HG03565 (cell line): ENCODE results near the gene SLC6A19.

Experiments used
- ATAC-seq: cut with Tn5 transposase; IDR thresholded peaks from one replicate; pipeline ENCODE4 v1.9.1; 2021; ENCODE audit warnings: mild to moderate bottlenecking, moderate library complexity; ENCODE audit not compliant: unreplicated experiment

SLC6A19 gene

DNA sequence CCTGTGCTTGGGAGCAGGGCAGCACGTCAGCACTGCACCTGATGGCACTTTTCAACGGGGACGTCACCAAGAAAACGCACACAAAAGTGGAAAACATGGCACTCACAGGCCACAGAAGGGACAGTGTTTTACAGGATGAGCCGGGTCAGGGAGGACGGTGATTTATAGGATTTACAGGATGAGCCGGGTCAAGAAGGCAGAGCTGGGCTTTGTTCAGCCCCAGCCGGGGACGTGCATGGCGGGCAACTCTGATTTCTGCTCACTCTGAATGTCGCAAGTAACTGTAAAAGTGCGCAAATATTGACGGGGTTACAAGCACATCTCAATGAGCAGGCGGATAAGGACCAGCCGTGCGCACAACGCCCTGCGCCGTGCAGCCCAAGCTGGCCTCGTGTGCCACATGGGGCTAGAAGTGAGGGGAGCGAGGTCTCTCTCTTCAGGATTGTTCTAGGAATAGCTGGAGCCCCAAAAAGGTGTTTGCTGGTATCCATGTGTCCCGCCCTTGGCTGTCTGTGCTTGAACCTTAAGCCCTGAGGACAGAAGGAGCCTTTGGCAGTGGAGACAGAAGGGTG, 40.2 kb downstream of the SLC6A19 start:
- no peak for ATAC-seq

DNA sequence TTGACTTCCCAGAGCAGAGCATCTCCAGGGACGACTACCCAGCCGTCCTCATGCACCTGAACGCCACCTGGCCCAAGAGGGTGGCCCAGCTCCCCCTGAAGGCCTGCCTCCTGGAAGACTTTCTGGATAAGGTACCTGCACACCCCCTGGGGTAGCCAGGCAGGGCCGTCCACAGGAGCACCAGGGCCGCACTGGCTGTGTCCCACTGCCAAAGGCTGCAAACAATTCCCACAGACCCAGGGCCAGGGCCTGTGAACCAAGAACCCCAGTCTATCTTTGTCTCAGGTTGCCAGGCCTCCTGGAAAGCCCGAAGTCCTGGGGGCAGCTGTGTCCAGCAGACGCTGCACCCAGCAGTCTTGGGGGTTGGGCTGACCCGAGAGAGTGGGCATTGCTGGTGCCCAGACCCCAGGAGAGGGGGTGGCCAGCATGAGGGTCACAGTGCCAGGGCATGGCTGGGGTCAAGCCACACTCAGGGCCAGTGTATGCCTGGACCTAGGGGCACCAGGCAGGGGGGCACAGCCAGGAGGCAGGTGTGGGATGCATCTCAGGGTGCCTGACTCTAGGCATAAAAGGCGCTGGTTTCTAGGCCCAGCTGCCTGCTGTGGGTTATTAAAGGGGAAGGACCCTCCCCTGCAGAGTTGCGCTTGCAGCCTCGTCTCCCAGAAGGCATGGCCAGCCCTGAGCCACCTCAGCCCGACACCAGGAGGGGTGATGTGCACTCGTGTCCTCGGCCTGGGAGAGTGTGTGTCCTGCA, 41.5 kb downstream of the SLC6A19 start:
- ATAC-seq: no peak

DNA sequence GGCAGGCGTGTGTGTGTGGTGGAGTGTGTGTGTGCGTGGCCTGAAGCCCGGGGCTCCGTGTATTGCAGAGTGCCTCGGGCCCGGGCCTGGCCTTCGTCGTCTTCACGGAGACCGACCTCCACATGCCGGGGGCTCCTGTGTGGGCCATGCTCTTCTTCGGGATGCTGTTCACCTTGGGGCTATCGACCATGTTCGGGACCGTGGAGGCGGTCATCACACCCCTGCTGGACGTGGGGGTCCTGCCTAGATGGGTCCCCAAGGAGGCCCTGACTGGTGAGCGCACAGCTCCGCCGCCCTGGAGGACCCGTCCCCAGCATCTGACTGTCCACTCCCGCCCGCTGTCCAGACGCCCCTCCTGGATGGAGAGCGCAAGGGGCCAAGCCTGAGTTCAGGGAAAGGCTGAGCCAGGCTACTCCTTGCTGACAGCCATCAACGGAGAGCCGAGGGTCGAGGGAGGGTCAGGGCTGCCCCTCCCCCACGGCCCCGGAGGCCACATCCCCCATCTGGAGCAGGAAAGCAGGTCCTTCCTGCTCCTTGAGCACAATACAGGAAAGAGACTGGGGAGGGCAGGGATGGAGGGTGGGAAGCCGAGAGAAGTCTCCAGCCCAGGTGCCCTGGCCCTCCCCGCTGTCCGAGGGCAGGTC, 42.2 kb downstream of the SLC6A19 start:
- no peak for ATAC-seq

DNA sequence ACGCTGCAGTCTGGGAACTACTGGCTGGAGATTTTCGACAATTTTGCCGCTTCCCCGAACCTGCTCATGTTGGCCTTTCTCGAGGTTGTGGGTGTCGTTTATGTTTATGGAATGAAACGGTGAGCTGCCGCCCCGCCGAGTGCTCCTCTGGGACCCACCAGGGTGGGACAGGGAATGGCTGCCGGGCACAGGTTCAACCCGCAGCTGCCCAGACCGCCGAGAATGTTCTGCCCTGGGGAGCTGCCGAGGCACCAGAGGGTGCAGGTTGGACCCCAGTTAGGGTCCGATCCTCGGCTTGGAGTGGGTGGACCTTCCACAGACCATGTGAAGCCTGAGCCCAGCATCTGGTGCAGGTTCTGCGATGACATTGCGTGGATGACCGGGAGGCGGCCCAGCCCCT, 42.9 kb downstream of the SLC6A19 start:
- ATAC-seq: no peak

DNA sequence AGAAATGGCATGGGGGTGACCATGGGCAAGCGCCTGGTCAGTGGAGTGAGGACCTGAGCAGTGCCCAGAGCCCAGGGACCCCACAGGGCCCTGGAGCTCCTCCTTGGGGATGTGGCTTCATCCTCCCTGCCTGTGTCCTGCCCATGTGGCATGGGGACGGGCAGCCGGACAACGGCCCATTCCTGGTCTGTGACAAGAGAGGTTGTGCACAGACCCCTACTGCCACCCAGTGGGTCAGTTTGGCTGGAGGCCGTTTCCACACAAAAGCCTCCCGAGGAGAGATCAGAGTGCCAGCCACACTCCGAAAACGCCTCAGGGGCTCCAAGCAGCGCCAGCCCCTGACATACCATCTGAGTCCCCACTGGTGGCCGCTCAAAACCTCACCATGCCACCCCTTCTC, 43.6 kb downstream of the SLC6A19 start:
- ATAC-seq: no peak

DNA sequence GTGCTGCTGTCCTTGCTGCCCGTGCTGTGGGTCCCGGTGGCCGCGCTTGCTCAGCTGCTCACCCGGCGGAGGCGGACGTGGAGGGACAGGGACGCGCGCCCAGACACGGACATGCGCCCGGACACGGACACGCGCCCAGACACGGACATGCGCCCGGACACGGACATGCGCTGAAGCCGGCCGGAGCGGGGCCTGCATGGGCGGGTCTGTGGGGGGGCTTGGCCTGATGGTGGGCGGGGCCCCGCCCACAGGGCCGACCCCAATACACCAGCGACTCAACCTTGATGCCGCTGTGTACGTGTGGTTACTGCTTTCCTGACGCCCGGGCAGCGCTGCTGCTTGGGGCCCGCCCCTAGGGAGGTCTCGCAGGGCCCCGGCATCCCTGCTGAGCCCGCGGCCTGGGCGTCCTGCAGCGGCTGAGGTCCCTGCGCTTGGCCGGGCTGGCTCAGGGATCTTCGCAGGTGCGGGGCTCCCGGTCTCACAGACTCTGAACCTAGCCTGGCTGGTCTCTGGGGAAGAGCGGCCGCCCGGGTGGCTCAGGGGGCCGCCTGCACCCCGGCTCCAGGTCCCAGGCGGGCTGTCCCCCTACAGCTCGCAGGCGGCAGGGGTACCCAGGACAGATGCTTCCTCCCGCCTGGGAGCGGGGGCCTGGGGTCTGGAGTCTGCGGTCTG, 44.6 kb downstream of the SLC6A19 start:
- no peak for ATAC-seq

DNA sequence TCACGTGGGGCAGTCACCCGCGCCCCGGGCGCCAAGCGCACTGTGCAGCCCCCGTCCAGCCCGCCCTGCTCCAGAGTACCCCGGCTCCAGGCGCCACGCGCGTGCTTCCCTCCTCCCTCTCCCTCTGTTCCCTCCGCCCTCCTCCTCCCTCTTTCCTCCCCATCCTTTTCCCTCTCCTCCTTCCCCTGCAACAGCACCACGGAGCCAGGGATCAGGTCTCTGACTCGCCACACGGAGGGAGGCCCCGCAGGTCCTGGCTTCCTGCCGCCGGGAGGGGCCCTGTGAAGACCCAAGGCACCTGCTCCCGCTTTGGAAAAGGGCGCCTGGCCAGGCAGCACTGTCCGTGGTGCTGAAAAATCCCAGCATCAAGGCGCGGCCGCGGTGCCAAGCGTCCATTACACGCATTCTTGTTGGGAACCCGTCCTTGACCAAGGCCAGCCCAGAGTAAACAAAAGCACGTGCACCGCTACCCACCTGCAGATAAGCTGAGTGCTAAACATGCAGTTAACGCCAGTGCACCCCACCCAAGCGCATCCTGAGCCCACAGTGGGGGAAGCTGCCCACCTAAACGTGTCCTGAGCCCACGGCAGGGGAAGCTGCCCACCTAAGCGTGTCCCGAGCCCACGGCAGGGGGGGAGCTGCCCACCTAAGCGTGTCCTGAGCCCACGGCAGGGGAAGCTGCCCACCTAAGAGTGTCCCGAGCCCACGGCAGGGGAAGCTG, 45.5 kb downstream of the SLC6A19 start:
- ATAC-seq: no peak

DNA sequence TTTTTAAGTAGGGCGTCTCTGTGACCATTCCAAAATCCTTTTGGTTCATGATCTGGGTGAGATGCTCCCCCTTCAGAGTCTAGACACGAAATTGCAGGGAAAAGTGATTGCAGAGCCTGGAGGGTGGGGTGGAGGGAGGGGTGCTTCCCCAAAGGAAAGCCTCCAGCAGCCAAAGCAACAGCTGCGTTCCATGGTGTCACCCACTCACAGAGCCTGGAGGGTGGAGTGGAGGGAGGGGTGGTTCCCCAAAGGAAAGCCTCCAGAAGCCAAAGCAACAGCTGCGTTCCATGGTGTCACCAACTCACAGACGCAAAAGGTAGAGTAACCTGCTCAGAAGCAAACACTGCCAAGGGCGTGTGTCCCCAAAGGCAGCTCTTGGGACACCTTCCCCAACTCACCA, 46.4 kb downstream of the SLC6A19 start:
- ATAC-seq: no peak

DNA sequence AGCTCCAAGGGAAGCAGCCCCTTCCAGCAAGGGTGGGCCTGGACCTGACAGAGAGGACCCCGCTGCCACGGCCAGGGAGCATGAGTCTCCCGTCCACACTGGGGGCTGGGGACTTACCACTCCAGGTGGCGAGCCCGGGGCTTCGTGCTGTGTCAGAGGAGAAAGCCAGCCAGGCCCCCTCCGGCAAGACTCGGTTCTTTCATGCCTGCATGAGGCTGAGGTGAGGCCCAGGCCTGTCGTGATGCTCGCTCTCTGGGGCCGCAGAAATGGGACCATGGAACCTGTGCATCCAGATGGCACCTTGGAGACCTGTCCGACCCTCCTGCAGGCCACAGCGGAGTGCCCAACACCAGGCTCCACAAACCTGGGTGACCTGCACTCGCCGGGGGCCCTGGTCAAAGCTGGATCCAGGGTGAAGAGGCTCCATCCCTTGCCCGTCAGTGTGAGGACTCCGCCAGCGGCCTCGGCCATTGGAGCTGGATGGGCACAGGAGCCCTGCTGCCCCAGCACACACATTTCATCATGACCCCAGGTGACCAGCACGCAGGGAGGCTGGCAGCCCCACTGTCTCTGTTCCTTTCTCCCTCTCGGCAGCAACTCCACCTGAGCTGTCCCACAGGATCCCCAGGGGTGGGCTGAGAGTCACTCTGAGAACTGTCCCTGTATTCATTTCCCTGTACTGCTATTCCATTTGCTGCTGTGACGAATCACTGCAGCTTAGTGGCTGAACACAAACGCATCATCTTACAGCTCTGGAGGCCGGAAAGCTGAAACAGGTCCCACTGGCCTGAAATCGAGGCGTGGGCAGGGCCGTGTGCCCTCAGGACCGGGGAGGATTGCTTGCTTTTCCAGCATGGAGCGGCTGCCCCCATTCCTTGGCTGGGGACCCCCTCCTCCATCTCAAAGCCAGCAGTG, 48.2 kb downstream of the SLC6A19 start:
- ATAC-seq: no peak

DNA sequence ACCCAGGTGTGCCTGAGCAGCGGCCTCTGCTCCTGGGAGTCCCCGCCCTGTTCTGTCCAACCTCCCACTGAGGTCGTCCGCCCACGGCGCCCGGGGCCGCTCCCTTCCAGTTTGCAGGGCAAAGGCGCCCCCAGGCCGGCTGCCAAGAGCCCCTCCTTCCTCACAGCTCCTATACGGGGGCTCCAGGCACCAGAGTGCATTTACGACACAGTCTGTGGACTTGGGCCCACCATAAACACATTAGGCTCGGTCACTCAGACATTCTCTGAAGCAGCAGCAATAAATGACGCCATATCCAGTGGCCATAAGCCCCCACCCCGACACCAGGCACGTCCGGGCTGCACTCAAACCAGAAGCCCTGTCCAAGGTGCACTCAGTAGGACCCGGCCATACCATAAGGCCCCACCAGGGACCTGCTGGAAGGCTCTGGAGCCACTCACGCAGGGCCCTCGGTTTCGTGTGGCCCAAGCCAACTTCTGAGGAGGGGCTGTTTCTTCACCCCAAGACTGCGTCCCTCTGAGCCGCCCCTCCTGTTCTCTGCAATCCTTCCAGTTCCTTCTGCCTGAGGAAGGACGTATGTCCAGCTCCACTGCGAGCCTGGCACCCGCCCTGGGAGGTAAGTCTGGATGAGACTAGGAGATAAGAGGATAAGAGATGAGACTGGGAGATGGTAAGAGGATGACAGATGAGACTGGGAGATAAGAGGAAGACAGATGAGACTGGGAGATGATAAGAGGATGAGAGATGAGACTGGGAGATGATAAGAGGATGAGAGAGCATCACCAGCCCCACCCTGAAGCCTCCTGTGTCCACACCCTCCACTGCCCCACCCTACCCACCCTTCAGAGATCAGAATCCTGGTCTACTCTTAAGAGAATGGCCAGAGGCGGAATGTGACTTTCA, 50.5 kb downstream of the SLC6A19 start:
- no peak for ATAC-seq

DNA sequence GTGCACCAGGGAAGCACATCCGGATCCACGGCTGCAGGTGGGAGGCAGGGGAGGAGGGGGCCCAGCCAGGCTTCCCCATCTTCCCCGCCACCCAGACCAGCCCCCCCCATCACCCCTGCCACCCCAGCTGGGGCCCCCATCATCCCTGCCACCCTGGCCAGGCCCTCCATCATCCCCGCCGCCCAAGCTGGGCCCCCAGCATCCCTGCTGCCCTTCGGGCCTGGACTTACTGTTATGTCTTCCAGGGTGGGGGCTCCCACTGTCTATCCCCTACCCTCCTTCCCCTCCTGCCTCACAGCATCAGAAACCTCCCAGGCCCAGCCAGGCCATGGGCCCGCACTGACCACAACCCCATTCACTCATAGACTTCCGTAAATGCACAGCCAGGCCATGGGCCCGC, 51.3 kb downstream of the SLC6A19 start:
- ATAC-seq: no peak

DNA sequence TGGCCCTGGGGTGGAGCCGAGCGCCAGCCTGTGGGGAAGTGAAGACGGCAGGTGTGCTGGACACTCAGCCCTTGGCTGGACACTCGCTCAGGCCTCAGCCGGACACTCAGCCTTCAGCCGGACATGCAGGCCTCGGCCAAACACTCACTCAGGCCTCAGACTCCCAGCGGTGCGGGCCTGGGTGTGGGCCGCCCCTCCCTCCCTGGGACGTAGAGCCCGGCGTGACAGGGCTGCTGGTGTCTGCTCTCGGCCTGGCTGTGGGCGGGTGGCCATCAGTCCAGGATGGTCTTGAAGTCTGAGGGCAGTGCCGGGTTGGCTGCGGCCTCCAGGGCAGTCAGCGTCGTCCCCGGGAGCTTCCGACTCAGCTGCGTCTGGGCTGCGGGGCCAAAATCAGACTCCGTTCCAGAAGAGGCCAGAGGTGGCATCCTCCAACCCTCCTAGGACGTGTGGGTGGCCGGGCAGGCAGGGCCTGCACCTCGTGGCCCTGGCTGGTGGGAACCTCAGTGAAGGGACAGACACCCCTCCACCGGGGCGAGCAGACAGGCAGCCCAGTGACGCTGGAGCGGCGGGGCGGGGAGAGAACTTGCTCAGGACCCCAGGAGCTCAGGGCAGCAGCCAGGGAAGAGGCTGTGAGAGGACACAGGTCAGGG, 52.2 kb downstream of the SLC6A19 start:
- ATAC-seq: no peak

DNA sequence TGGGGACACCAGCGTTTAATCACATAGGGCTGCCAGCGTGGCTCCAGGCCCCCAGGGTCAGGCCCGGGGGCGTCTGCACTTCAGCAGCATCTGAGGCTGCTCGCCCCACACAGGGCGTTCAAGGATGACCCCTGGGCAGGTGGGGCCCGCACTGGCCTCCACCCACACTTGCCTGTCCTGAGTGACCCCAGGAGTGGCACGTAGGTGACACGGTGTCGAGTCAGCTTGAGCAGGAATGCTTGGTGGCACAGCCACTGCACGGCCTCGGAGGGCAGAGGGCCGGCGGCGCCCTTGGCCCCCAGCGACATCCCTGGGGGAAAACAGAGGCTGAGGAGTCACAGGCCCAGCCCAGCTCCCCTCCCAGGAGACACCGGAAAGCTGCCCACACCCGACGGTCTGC, 52.8 kb downstream of the SLC6A19 start:
- no peak for ATAC-seq

DNA sequence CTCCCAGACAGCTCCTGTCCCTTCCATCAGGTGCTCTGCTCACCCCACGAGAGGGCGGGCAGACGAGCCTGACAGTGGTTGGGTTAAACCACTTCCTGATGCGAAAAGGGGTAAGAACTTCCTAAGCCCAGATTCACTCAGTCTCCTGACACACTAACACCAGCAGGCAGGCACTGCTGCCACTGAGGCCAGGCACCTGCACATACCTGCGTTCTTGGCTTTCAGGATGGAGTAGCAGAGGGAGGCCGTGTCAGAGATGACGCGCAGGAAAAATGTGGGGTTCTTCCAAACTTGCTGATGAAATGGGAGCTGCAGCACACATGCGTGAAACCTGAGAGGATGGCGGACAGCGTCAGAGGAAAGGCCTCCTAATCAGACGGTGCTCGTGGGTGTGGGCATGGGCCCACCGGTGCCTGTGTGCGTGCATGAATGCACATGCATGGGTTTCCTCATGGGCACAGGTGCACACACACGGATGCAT, 53.7 kb downstream of the SLC6A19 start:
- ATAC-seq: no peak

DNA sequence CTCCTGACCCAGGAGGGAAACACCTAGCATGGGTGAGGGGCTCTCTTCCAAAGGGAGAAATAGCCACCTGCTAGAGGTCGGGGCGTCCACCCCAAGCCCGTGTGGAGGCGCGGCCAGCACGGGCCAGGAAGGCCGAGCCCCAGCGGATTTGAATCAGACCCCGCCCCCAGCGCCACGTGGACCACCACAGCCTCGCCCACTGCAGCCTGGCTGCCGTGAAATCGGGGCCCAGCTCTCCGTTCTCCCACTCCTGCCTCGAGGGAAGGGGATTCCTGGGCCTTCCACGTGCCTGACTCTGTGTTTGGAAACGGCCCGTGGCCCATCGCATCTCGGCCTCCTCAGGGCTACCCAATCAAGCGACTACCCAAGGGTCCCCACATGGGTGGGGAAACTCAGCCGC, 55.4 kb downstream of the SLC6A19 start:
- no peak for ATAC-seq

DNA sequence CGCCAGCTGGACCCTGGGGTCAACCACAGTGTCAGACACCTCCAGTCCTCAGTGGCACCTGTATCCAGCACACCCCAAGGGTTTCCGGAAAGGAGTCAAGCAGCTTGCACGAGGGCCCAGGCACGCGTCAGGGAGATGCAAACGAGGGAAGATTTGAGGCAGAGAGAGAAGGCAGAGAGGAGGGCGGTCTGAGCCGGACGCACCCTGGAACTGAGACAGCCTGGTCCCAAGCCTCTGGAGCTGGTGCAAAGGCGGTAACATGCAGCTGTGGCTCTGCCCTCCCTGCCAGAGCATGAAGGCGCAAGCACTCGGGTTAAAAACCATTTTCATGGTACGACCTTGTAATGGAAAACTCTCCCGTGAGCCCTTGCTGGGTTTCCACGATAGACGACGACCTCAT, 56.0 kb downstream of the SLC6A19 start:
- no peak for ATAC-seq

DNA sequence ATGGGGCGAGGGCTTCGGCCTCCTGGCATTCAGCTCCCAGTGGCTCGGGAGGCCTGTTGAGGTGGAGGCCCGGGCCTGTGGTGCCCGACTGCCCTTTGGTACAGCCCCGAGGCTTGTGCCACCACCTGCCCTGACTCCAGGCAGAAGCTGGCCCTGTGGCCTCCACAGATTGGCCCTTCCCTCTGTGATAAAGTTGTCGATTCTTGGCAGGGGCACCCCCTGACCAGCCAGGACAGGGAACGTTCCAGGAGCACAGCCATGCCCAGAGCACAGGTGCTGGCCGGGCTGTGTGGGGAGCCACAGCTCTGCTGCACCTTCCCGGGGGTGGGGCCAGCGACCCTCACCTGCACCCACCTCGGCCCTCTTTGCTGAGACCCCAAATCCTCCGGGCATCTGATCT, 56.4 kb downstream of the SLC6A19 start:
- ATAC-seq: no peak

DNA sequence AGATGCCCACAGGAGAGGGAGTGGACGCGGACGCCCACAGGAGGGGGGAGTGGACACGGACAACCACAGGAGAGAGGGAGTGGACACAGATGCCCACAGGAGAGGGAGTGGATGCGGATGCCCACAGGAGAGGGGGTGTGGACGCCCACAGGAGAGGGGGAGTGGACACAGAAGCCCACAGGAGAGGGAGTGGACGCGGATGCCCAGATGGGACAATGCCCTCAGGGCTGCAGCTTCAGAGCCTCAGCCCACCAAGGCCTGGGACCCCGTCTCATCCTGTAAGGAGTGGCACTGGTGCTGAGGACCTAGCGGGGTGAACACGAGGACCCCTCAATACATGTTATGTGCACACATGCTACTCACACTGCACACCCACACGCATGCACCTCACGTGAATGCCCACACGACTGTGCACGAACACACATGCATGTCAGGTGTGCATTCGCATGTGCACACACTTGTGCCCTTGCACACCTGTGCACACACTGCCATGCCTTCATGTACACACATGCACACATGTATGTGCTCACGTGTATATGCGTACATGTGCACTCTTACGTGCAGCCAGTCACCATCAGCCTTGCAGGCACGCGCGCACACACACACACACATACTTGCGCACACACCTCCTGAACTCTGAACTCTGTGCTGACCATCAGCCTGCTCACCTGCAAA, 58.5 kb downstream of the SLC6A19 start:
- no peak for ATAC-seq
